Ascending aorta (tissue), 2 donors: ENCODE results near the gene DCP2. TPM values are rescaled to one million over a fixed set of nuclear protein-coding genes. Genes with fewer than 3 reads are reported as not detected.
A peak's percentile ranks its signal among the peaks of the same experiment; 100 is the strongest.
"Not testable (repeated sequence)": the region's sequence is repeated elsewhere in the genome, so short reads cannot be mapped to it uniquely, and the experiment has no call there.

Experiments
- DNase-seq, 2 donors: peaks; one replicate each; pipeline ENCODE4 v3.0.0-alpha.2; 2019; ENCODE audit warnings: low spot score in 2 of 2
- H3K27ac ChIP-seq, 2 donors: fragments of 200-600 bp; sonication (generic); one replicate each; pipeline ENCODE4 v1.5.1; 2016 to 2017; ENCODE audit warnings: mild to moderate bottlenecking in 1 of 2
- H3K27me3 ChIP-seq: fragments of 200-600 bp; sonication (generic); one replicate; pipeline ENCODE4 v1.5.1; 2017
- H3K36me3 ChIP-seq, 2 donors: fragments of 200-600 bp; sonication (generic); one replicate each; pipeline ENCODE4 v1.5.1; 2016
- H3K4me1 ChIP-seq, 2 donors: fragments of 200-600 bp; sonication (generic); one replicate each; pipeline ENCODE4 v1.5.1; 2016 to 2017; ENCODE audit warnings: mild to moderate bottlenecking in 1 of 2
- H3K4me3 ChIP-seq, 2 donors: fragments of 200-600 bp; sonication (generic); one replicate each; pipeline ENCODE4 v1.5.1; 2016 to 2017; ENCODE audit warnings: mild to moderate bottlenecking in 1 of 2
- H3K9me3 ChIP-seq, 2 donors: fragments of 200-600 bp; sonication (generic); one replicate each; pipeline ENCODE4 v1.5.1; 2016
- intact Hi-C: fragments of 100-400 bp; cut with DNase I; formaldehyde crosslinking; loops from one replicate; pipeline ENCODE4 v1.15.1; 2023
- total RNA-seq: library from RNA; depleted of rRNA; stranded (reverse); fragments of >200 nt; gene quantifications from one replicate; pipeline ENCODE4 v1.1.0, GENCODE V29; 2016
- TF ChIP-seq, protein P1 (sequence below), 3 experiments: fragments of 200-600 bp in 2 of 3; fragments of 450-650 bp in 1 of 3; sonication (generic) in 2 of 3; IDR thresholded peaks; one replicate each; pipeline ENCODE4 v1.5.1; 2016 to 2019; ENCODE audit warnings: antibody characterized with exemption in 3 of 3, mild to moderate bottlenecking in 1 of 3, moderate library complexity in 1 of 3

Gene DCP2
- total RNA-seq, 1 donor from 2014 or later = 24.6 TPM

DNA sequence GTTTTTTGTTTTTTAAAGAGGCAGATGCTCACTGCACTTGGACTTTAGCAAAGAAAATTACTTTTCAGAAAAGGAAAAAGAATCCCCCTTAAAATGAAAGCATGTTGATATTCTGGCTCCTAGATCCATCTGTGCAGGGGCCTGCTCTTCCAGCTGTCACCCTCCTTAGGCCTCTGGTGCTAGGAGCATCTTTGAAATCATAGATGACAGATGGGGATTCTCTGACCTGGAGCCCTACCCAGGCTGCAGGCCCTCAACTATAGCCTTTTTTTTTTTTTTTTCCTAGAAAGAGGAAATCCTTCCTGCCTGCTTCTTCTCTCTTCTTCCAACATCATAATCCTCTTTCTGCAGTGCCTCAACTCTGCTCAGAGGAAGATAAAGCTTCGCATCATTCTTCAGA lies 16.3 kb upstream of the DCP2 start:
- intact Hi-C loops = loop anchor here (5.0 kb wide), 1 partner anchor 98 kb away; the partner anchor contains the start of gene SRP19
- TF ChIP-seq, protein P1, sequence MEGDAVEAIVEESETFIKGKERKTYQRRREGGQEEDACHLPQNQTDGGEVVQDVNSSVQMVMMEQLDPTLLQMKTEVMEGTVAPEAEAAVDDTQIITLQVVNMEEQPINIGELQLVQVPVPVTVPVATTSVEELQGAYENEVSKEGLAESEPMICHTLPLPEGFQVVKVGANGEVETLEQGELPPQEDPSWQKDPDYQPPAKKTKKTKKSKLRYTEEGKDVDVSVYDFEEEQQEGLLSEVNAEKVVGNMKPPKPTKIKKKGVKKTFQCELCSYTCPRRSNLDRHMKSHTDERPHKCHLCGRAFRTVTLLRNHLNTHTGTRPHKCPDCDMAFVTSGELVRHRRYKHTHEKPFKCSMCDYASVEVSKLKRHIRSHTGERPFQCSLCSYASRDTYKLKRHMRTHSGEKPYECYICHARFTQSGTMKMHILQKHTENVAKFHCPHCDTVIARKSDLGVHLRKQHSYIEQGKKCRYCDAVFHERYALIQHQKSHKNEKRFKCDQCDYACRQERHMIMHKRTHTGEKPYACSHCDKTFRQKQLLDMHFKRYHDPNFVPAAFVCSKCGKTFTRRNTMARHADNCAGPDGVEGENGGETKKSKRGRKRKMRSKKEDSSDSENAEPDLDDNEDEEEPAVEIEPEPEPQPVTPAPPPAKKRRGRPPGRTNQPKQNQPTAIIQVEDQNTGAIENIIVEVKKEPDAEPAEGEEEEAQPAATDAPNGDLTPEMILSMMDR (IDR thresholded peaks at IDR 0.05) = no peak
- H3K27me3 ChIP-seq = no peaks in the 10 kb centered on the region
- DNase-seq = no peak
- H3K4me3 ChIP-seq = no peak overlapping the region
- H3K27ac ChIP-seq = no peak overlapping the region
- H3K9me3 ChIP-seq = no peaks in the 10 kb centered on the region
- peaks cover 0 to 30% of the 10 kb centered on the region in 2 donors for H3K4me1 ChIP-seq
- H3K36me3 ChIP-seq = no peaks in the 10 kb centered on the region

DNA sequence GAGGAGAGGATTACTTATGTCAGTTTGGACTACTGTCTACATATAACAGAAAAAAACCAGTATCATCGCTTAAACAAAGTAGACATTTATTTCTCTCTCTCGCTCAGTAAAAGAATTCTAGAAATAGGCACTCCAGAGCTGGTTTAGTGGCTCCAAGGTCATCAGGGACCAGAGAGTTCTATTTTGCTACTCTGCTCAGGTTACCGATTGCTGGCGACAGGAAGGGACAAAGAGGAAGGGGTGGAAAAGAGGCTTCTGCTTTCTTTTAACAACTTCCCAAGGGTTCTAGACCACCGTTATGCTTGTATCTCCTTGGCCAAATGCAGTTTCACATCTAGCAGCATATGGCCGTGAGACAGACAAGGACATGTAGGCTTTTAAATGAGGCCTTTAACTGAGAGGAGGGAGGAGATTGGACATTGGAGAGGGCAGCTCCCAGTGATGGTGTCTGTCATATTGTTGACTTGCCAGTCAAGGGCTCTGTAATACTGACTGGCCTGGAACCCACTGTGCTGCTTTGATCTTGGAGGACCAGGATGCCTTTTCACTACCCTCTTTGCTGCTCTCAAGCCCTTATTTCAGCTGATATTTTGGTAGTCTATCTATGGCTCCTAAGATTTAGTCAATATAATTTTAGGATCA lies 15.6 kb upstream of the DCP2 start:
- Histone ChIP-seq H3K4me3 (no peak overlapping the region), H3K4me1 (peaks cover 0 to 30% of the 10 kb centered on the region in 2 donors), H3K27me3 (no peaks in the 10 kb centered on the region), H3K36me3 (no peaks in the 10 kb centered on the region), H3K9me3 (no peaks in the 10 kb centered on the region), H3K27ac (no peak overlapping the region)
- intact Hi-C loops = loop anchor here (5.0 kb wide), 1 partner anchor 99 kb away; the partner anchor contains the start of gene SRP19
- no peak for DNase-seq
- TF ChIP-seq, protein P1 (IDR thresholded peaks at IDR 0.05) = no peak

DNA sequence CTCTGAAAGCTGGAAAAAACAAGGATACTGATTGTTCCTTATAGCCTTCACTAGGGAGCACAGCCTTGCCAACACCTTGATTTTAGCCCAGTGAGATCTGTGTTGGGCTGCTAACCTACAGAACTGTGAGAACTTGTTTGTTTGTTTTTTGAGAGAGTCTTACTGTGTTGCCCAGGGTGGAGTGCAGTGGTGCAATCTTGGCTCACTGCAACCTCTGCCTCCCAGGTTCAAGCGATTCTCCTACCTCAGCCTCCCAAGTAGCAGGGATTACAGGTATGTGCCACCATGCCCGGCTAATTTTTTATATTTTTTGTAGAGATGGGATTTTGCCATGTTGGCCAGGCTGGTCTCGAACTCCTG lies 13.2 kb upstream of the DCP2 start:
- not testable (repeated sequence) for H3K9me3 ChIP-seq, H3K36me3 ChIP-seq, DNase-seq, H3K4me3 ChIP-seq, H3K27me3 ChIP-seq
- peak overlapping the region; percentile 64 to 84 for H3K27ac ChIP-seq
- intact Hi-C loops = loop anchor here (5.0 kb wide), 1 partner anchor 101 kb away; the partner anchor contains the start of gene SRP19
- peaks cover 0 to 21% of the 10 kb centered on the region in 2 donors for H3K4me1 ChIP-seq

DNA sequence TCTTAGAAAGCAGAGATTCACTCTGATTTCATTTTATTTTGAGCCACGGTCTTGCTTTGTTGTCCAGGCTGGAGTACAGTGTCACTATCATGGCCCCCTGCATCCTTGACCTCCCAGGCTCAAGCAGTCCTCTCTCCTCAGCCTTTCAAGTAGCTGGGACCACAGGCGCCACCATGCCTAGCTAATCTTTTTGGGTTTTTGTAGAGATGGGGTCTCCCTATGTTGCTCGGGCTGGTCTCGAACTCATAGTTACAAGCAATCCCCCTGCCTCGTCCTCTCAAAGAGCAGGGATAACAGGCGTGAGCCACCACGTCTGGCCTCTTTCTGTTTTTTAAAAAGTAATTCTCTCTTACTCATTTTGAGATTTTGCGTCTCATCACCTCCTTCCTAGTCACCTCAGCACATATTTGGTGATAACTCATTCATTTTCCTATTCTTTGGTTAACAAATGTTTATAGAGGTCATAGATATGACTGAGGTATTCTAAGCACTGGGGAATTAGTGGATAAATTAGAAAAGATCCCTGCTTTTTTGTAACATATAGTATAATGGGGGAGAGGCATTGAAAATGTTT lies 10.8 kb upstream of the DCP2 start:
- Histone ChIP-seq H3K4me1 (peaks cover 0 to 6% of the 10 kb centered on the region in 2 donors), H3K27ac (no peak overlapping the region), H3K9me3 (no peaks in the 10 kb centered on the region), H3K4me3 (no peak overlapping the region), H3K27me3 (no peaks in the 10 kb centered on the region), H3K36me3 (no peaks in the 10 kb centered on the region)
- DNase-seq = no peak
- TF ChIP-seq, protein P1 (IDR thresholded peaks at IDR 0.05) = no peak
- intact Hi-C loops = loop anchor here (2.0 kb wide), 1 partner anchor 43 kb away; the partner anchor contains the start of gene REEP5

DNA sequence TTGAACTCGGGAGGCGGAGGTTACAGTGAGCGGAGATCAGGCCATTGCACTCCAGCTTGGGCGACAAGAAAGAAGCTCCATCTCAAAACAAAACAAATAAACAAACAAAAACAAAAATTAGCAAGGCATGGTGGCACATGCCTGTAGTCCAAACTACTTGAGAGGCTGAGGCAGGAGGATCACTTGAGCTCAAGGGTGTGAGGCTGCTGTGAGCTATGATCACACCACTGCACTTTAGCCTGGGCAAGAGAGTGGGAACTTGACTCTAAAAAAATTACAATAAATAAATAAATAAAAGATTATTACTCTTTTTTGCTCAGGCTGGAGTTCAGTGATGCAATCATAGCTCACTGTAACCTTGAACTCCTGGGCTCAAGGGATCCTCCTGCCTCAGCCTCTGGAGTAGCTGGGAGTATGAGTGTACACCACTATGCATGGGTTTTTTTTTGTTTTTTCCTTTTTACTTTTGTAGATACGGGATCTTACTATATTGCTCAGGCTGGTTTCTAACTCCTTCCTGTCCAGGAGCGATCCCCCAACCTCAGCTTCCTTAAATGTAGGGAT lies 9.0 kb upstream of the DCP2 start:
- TF ChIP-seq, protein P1 (IDR thresholded peaks at IDR 0.05) = no peak
- intact Hi-C loops = no loop called here
- Histone ChIP-seq H3K27me3 (no peaks in the 10 kb centered on the region), H3K36me3 (no peaks in the 10 kb centered on the region), H3K27ac (no peak overlapping the region), H3K4me1 (peaks cover 0 to 6% of the 10 kb centered on the region in 2 donors), H3K4me3 (no peak overlapping the region), H3K9me3 (no peaks in the 10 kb centered on the region)
- DNase-seq = no peak

DNA sequence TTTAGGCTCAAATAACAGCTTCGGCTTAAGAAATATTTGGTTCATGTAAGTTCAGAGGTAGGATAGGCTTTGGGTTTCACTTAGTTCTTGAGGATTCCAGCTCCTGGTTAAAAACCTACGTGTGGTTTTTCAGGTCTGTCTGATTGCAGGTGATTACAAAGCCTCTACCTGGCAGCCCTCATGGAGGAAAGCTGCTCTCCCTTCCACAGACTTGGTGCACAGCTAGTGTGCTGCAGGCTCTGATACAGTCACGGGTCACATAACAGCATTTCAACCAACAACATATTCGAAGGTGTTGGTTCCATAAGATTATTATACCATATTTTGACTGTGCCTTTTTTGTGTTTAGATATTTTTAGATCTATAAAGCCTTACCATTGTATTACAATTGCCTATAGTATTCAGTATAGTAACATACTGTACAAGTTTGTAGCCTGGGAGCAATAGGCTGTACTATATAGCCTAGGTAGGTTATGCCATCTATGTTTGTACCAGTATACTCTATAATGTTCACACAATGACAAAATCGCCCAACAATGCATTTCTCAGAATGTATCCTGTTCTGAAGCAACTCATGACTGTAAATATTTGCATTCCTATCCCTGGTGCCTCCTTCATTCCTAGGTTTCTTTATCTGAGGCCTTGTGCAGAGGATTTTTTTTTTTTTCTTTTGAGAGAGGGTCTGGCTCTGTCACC lies 8.0 kb upstream of the DCP2 start:
- intact Hi-C loops = no loop called here

More for the DNA sequence above, 8.0 kb upstream of the DCP2 start:
- no peak overlapping the region for H3K4me3 ChIP-seq
- DNase-seq = no peak
- H3K27ac ChIP-seq = no peak overlapping the region
- no peaks in the 10 kb centered on the region for H3K27me3 ChIP-seq
- no peaks in the 10 kb centered on the region for H3K36me3 ChIP-seq
- H3K4me1 ChIP-seq = peaks cover 0 to 3% of the 10 kb centered on the region in 2 donors
- TF ChIP-seq, protein P1 (IDR thresholded peaks at IDR 0.05) = no peak
- no peaks in the 10 kb centered on the region for H3K9me3 ChIP-seq
